Right lobe of liver (tissue), 6 donors: ENCODE data around the gene SLC16A8. TPM values are rescaled to one million over a fixed set of nuclear protein-coding genes. Genes with fewer than 3 reads are reported as not detected.

Source experiments
- ATAC-seq, 4 donors: fragments of 200-7000 bp; cut with Tn5 transposase; one replicate each; pipeline ENCODE4 v1.9.1; 2020; ENCODE audit warnings: mild to moderate bottlenecking in 4 of 4, moderate library complexity in 4 of 4
- DNase-seq, 3 donors: peaks; one replicate each; pipeline ENCODE4 v3.0.0-alpha.2; 2020
- H3K27ac ChIP-seq, 3 donors: fragments of 200-600 bp; one replicate each; pipeline ENCODE4 v1.8.0; 2022
- H3K27me3 ChIP-seq, 2 donors: fragments of 200-600 bp; one replicate each; pipeline ENCODE4 v1.8.0; 2022
- H3K36me3 ChIP-seq, 4 donors: fragments of 200-600 bp; sonication (generic) in 1 of 4; one replicate each; pipeline versions ENCODE4 v1.5.1 to v1.8.0; 2017 to 2022; ENCODE audit warnings: control low read depth in 1 of 4
- H3K4me1 ChIP-seq, 4 donors: fragments of 200-600 bp; sonication (generic) in 1 of 4; one replicate each; pipeline versions ENCODE4 v1.5.1 to v1.8.0; 2017 to 2022; ENCODE audit warnings: control low read depth in 1 of 4
- H3K4me3 ChIP-seq, 3 donors: fragments of 200-600 bp; one replicate each; pipeline ENCODE4 v1.8.0; 2022
- H3K9me3 ChIP-seq, 4 donors: fragments of 200-600 bp; sonication (generic) in 1 of 4; one replicate each; pipeline versions ENCODE4 v1.5.1 to v1.8.0; 2017 to 2022; ENCODE audit warnings: control low read depth in 1 of 4
- CTCF ChIP-seq, 4 donors: fragments of 200-600 bp in 3 of 4; fragments of 450-650 bp in 1 of 4; IDR thresholded peaks; one replicate each; pipeline versions ENCODE4 v1.5.1 to v1.8.0; 2016 to 2022; ENCODE audit warnings: antibody characterized with exemption in 4 of 4, mild to moderate bottlenecking in 2 of 4
- POLR2A ChIP-seq: fragments of 450-650 bp; IDR thresholded peaks from one replicate; pipeline ENCODE4 v1.6.1; 2017; ENCODE audit warnings: antibody characterized with exemption, mild to moderate bottlenecking
- WGBS: methylation state at CpG from one replicate; pipeline ENCODE4 v1.1.6; 2018; ENCODE audit warnings: low coverage, low lambda C conversion rate; ENCODE audit not compliant: insufficient coverage; ENCODE audit errors: missing lambda C conversion rate; 5-methylcytosine and 5-hydroxymethylcytosine counted together
- intact Hi-C, 2 donors: fragments of 100-400 bp; cut with DNase I; formaldehyde crosslinking; loops; one replicate each; pipeline versions ENCODE4 v1.11.2 to v1.14.1; 2022
- total RNA-seq, 6 experiments: library from RNA; depleted of rRNA in 2 of 6; stranded (reverse); fragments of >200 nt in 2 of 6; fragmentation: NEBNext Ultra II Directional in 3 of 6; extraction: Animal tissue kit (Norgen Biotek cat#: 25700) in 3 of 6; gene quantifications; one replicate each; pipeline versions ENCODE4 v1.1.0 to v1.2.4, GENCODE V29; 2016 to 2023
- donor health status: DM: no; HTN: yes; CAD: no.
- donor health status: DM: no; HTN: no; CAD: no.
- donor health status: DM: no; HTN: no; CAD: no.
- donor health status: DM: no; HTN: yes; CAD: no.
- donor health status: DM: no; HTN: yes; CAD: no.

The SLC16A8 gene
- total RNA-seq, 6 experiments from 2014 or later, result not detected

DNA sequence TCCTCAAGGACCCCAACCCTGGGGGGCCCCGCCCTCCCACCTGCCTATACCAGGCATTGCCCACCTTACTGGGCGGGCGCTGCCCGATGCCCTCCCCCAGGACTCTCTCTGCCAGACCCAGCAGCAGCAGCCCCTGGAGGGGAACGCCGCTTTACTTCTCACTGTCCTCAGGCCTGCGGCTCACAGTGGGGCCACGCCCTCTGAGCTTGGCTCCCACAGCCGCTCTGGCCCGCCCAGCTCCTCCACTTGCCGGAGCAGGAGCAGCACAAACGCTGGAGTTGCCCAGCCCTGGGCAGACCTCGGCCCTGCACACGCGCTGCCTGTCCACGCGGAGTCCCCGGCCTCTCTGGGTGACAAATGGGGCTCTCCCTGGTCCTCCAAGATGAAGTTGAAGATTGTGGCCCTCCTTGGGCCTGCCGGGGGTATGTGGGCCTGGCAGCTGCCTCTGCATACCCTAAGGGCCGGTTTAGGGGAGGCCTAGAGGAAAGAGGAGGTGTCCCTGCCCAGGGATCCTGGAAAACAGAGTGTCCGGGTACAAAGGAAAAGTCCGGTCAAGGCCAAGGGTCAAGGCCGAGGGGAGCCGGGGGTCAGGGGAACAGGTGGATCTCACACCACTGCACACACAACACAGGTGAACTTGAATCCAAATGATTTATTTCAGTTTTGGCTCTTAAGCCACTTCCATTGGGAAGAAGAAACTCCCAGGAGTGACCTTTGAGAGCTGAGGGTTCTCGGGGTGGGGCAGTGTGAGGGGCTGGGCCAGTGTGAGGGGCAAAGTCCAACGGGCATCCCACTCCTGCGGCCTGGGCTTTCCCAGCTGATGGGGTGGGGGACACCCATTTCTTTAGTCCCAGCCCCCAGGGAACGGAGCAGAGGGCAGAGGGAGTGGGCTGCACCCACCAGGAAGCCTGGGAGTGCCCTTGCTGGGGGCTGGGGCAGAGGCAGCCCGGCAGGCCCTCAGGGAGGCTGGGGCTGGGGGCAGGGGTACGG, 27.2 kb upstream of the SLC16A8 start:
- no peak overlapping the region for H3K4me3 ChIP-seq
- H3K4me1 ChIP-seq, result peaks cover 0 to 15% (median 7%) of the 10 kb centered on the region in 4 donors
- DNase-seq, result peak in 1 of 3 donors; percentile 42
- 87% methylated on average over 7 of the region's 30 CpGs for WGBS
- H3K36me3 ChIP-seq, result no peaks in the 10 kb centered on the region
- intact Hi-C loops, result no loop called here
- no peaks in the 10 kb centered on the region for H3K9me3 ChIP-seq
- ATAC-seq, result no peak
- TF ChIP-seq POLR2A (no peak), CTCF (IDR thresholded peaks at IDR 0.05) (no peak)
- H3K27ac ChIP-seq, result no peak overlapping the region
- H3K27me3 ChIP-seq, result no peaks in the 10 kb centered on the region

DNA sequence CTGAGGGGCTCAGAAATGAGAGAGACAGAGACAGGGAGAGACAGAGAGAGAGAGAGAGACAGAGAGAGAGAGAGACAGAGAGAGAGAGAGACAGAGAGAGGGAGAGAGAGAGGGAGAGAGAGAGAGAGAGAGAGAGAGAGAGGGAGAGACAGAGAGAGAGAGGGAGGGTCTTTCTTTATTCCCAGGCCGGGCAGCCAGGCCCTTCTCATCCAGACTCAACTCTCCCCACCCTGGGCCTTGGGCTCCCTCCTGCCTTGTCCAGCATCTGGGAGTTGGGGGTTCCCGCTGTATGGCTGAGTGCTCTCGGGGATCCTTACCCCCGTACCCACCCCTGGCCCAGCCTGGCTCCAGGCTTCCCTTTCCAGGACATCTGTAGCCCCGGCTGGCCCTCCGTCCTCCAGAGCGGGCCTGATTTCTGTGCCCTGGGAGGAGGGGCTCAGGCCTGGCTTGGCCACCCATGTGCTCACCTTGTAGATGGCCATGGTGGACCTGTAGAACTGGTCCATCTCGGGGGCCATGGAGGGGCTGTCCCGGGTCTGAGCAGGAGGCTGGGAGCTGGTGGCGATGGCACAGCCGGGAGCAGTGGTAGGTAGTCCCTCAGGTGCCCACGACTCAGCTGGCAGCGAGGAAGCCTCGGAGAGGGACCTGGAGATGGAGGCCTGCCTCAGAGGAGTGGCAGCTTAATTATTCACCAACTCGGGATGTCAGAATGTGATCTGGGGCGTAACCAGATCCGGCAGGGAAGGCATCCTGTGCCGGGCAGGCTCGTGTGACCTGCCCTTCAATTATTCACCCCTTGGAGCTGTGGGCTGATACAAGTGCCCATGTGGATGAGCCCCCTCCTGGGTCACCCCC, 26.3 kb upstream of the SLC16A8 start, which contains the start of gene BAIAP2L2:
Gene BAIAP2L2 (minus strand): TSS at position 677 of the 855 bp plus-strand sequence. CDS start 159 bp downstream, at position 518.
- 90% methylated on average over 2 of the region's 19 CpGs for WGBS
- no peak within 1 kb of the TSS for H3K4me3 ChIP-seq
- no peak within 1 kb of the TSS for H3K27ac ChIP-seq
- peaks cover 0 to 15% (median 7%) of the 10 kb centered on the region in 4 donors for H3K4me1 ChIP-seq
- no peaks in the 10 kb centered on the region for H3K36me3 ChIP-seq
- peak in 1 of 4 donors; percentile 9 for ATAC-seq
- TF ChIP-seq CTCF (IDR thresholded peaks at IDR 0.05) (no peak), POLR2A (no peak)
- intact Hi-C loops, result no loop called here
- DNase-seq, result peak in 1 of 3 donors; percentile 46
- H3K27me3 ChIP-seq, result no peaks in the 10 kb centered on the region
- no peaks in the 10 kb centered on the region for H3K9me3 ChIP-seq

- TF ChIP-seq POLR2A (no peak), CTCF (IDR thresholded peaks at IDR 0.05) (no peak)
- H3K36me3 ChIP-seq, result no peaks in the 10 kb centered on the region
- WGBS, result 75% methylated on average over 8 of the region's 22 CpGs
- H3K4me1 ChIP-seq, result peaks cover 0 to 15% (median 7%) of the 10 kb centered on the region in 4 donors
- H3K4me3 ChIP-seq, result no peak overlapping the region
- intact Hi-C loops, result loop anchor here in 1 of 2 donors (10.0 kb wide), 1 partner anchor 125 kb away; no protein-coding TSS in a partner anchor
- no peak overlapping the region for H3K27ac ChIP-seq
- no peaks in the 10 kb centered on the region for H3K9me3 ChIP-seq
- no peaks in the 10 kb centered on the region for H3K27me3 ChIP-seq
- DNase-seq, result peak in 1 of 3 donors; percentile 44
- ATAC-seq, result no peak
Observed at GRCh38 chr22:38109371-38110001, 25.5 kb upstream of the SLC16A8 start.
